ENCODE results near the gene H6PD.

Gene H6PD

GRCh38 chr1:9270290-9270883, 35.8 kb downstream of the H6PD start:
- H3K4me3 ChIP-seq (ENCODE audit: low read depth, low read length) = no peak overlapping the region
- no peaks in the 10 kb centered on the region for H3K36me3 ChIP-seq
- no peak overlapping the region for H3K27ac ChIP-seq
- no peaks in the 10 kb centered on the region for H3K9me3 ChIP-seq (ENCODE audit: severe bottlenecking)
- DNase-seq = no peak
- H3K27me3 ChIP-seq (ENCODE audit: insufficient read depth, low read depth, severe bottlenecking) = no peaks in the 10 kb centered on the region
- TF ChIP-seq CTCF (IDR thresholded peaks at IDR 0.05; ENCODE audit: low read depth, low read length) = no peak

GRCh38 chr1:9271283-9271682, 36.7 kb downstream of the H6PD start:
- H3K36me3 ChIP-seq = no peaks in the 10 kb centered on the region
- TF ChIP-seq CTCF (IDR thresholded peaks at IDR 0.05; ENCODE audit: low read depth, low read length) = no peak
- no peaks in the 10 kb centered on the region for H3K9me3 ChIP-seq (ENCODE audit: severe bottlenecking)
- H3K4me3 ChIP-seq (ENCODE audit: low read depth, low read length) = no peak overlapping the region
- no peaks in the 10 kb centered on the region for H3K27me3 ChIP-seq (ENCODE audit: insufficient read depth, low read depth, severe bottlenecking)
- DNase-seq = no peak
- H3K27ac ChIP-seq = no peak overlapping the region

DNA sequence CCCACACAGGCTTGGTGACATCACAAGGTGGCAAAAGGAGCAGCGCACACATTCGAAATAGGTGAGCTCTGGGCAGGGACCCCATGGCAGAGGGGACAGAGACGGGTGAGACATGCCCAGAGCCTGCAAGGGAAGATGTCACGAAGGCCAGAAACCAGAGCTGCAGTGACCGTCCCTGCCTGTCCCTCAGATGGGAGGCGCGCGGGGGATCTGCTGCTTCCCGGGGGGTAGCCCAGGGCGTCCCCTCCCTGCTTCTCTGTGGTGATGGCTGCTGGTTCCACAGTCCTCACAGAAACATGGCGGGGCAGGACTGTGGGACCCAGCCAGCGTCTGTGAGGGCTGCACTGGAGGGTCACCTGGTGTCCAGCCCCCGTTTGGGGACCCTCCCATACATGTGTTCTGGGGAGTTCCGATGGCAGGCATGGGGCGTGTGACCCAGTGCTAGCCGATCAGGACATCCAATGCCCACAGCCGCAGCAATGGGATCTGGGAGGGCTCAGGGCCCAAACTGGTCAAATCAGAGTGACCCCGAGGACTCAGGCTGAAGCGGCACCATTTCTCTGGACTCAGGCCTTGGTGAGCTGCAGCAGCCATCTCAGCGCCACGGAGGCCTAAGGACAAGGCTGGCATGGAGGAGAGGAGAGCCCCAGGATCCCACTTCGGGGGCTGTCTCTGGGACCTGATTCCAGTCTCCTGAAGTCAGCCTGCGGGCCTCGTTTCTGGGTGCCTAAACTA, 37.5 kb downstream of the H6PD start:
- H3K36me3 ChIP-seq = no peaks in the 10 kb centered on the region
- DNase-seq = no peak
- no peak overlapping the region for H3K27ac ChIP-seq
- no peak overlapping the region for H3K4me3 ChIP-seq (ENCODE audit: low read depth, low read length)
- TF ChIP-seq CTCF (IDR thresholded peaks at IDR 0.05; ENCODE audit: low read depth, low read length) = no peak
- no peaks in the 10 kb centered on the region for H3K9me3 ChIP-seq (ENCODE audit: severe bottlenecking)
- H3K27me3 ChIP-seq (ENCODE audit: insufficient read depth, low read depth, severe bottlenecking) = no peaks in the 10 kb centered on the region

GRCh38 chr1:9273177-9273576, 38.6 kb downstream of the H6PD start:
- no peak for DNase-seq
- Histone ChIP-seq H3K9me3 (ENCODE audit: severe bottlenecking) (no peaks in the 10 kb centered on the region), H3K27ac (no peak overlapping the region), H3K36me3 (no peaks in the 10 kb centered on the region), H3K27me3 (ENCODE audit: insufficient read depth, low read depth, severe bottlenecking) (no peaks in the 10 kb centered on the region), H3K4me3 (ENCODE audit: low read depth, low read length) (no peak overlapping the region)
- no peak for TF ChIP-seq CTCF (IDR thresholded peaks at IDR 0.05; ENCODE audit: low read depth, low read length)

GRCh38 chr1:9275161-9275560, 40.6 kb downstream of the H6PD start:
- Histone ChIP-seq H3K4me3 (ENCODE audit: low read depth, low read length) (no peak overlapping the region), H3K9me3 (ENCODE audit: severe bottlenecking) (no peaks in the 10 kb centered on the region), H3K27ac (no peak overlapping the region), H3K27me3 (ENCODE audit: insufficient read depth, low read depth, severe bottlenecking) (no peaks in the 10 kb centered on the region), H3K36me3 (no peaks in the 10 kb centered on the region)
- no peak for DNase-seq
- TF ChIP-seq CTCF (IDR thresholded peaks at IDR 0.05; ENCODE audit: low read depth, low read length) = no peak

All from WERI-Rb-1 (cell line).